Measurements from ENCODE around the gene GPN1. TPM values are rescaled to one million over a fixed set of nuclear protein-coding genes. Genes with fewer than 3 reads are reported as not detected.
"Not testable (repeated sequence)": the region's sequence is repeated elsewhere in the genome, so short reads cannot be mapped to it uniquely, and the experiment has no call there.

Gene GPN1
- total RNA-seq, 4 donors from 2014 or later = 12.3 to 27.7 (median 19.7) TPM

- no peaks in the 10 kb centered on the region for H3K27me3 ChIP-seq
- no peak for TF ChIP-seq POLR2A (IDR thresholded peaks at IDR 0.05)
- TF ChIP-seq CTCF (IDR thresholded peaks at IDR 0.05) = no peak
- H3K4me3 ChIP-seq = no peak overlapping the region
- no peaks in the 10 kb centered on the region for H3K9me3 ChIP-seq
- H3K4me1 ChIP-seq = no peaks in the 10 kb centered on the region
- no peak overlapping the region for H3K27ac ChIP-seq
- no peak for DNase-seq
- H3K36me3 ChIP-seq = peaks cover 0 to 86% (median 5%) of the 10 kb centered on the region in 3 donors
Measured at GRCh38 chr2:27672723-27673486, 44.1 kb downstream of the GPN1 start.

GRCh38 chr2:27680571-27680970, 51.7 kb downstream of the GPN1 start:
- Histone ChIP-seq H3K4me3 (no peak overlapping the region), H3K36me3 (peaks cover 0 to 58% (median 0%) of the 10 kb centered on the region in 3 donors), H3K27ac (no peak overlapping the region), H3K9me3 (no peaks in the 10 kb centered on the region), H3K27me3 (no peaks in the 10 kb centered on the region), H3K4me1 (peaks cover 0 to 15% (median 0%) of the 10 kb centered on the region in 4 donors)
- DNase-seq = no peak
- TF ChIP-seq POLR2A (IDR thresholded peaks at IDR 0.05) (no peak), CTCF (IDR thresholded peaks at IDR 0.05) (no peak)

GRCh38 chr2:27681841-27682240, 53.0 kb downstream of the GPN1 start:
- Histone ChIP-seq H3K4me3 (no peak overlapping the region), H3K27me3 (no peaks in the 10 kb centered on the region), H3K4me1 (peaks cover 0 to 15% (median 0%) of the 10 kb centered on the region in 4 donors), H3K27ac (no peak overlapping the region), H3K36me3 (peaks cover 0 to 58% (median 0%) of the 10 kb centered on the region in 3 donors), H3K9me3 (no peaks in the 10 kb centered on the region)
- DNase-seq = peak in 1 of 3 donors; percentile 67
- TF ChIP-seq CTCF (IDR thresholded peaks at IDR 0.05) = no peak
- no peak for TF ChIP-seq POLR2A (IDR thresholded peaks at IDR 0.05)

GRCh38 chr2:27682334-27682771, 53.5 kb downstream of the GPN1 start:
- H3K27me3 ChIP-seq, DNase-seq, H3K9me3 ChIP-seq, H3K4me3 ChIP-seq, H3K27ac ChIP-seq: not testable (repeated sequence)
- Histone ChIP-seq H3K4me1 (peaks cover 0 to 15% (median 0%) of the 10 kb centered on the region in 4 donors), H3K36me3 (peaks cover 0 to 58% (median 0%) of the 10 kb centered on the region in 3 donors)

GRCh38 chr2:27683390-27684071, 54.7 kb downstream of the GPN1 start:
- Histone ChIP-seq H3K36me3 (peaks cover 0 to 58% (median 0%) of the 10 kb centered on the region in 3 donors), H3K27me3 (no peaks in the 10 kb centered on the region), H3K27ac (no peak overlapping the region), H3K4me3 (no peak overlapping the region), H3K4me1 (peaks cover 0 to 15% (median 0%) of the 10 kb centered on the region in 4 donors), H3K9me3 (no peaks in the 10 kb centered on the region)
- DNase-seq = peak; percentile 59 to 92 (median 85)
- TF ChIP-seq POLR2A (IDR thresholded peaks at IDR 0.05) (no peak), CTCF (IDR thresholded peaks at IDR 0.05) (peak; percentile 74 to 99 (median 98))

GRCh38 chr2:27685006-27685405, 56.2 kb downstream of the GPN1 start:
- Histone ChIP-seq H3K36me3 (peaks cover 0 to 62% (median 0%) of the 10 kb centered on the region in 3 donors), H3K4me1 (peaks cover 0 to 15% (median 0%) of the 10 kb centered on the region in 4 donors)
- H3K27me3 ChIP-seq, H3K4me3 ChIP-seq, H3K9me3 ChIP-seq, H3K27ac ChIP-seq, DNase-seq: not testable (repeated sequence)

Measured in Peyer's patch (tissue), 4 donors.